ENCODE data around the gene EDA.
"Not testable (repeated sequence)": the region's sequence is repeated elsewhere in the genome, so short reads cannot be mapped to it uniquely, and the experiment has no call there.

EDA gene

GRCh38 chrX:69807400-69807799, 191.5 kb downstream of the EDA start:
- no peaks in the 10 kb centered on the region for H3K36me3 Mint-ChIP-seq (ENCODE audit: low read depth)

GRCh38 chrX:69808375-69808774, 192.5 kb downstream of the EDA start:
- H3K36me3 Mint-ChIP-seq (ENCODE audit: low read depth): no peaks in the 10 kb centered on the region
- ATAC-seq (peak; percentile 86), DNase-seq (no peak)
- no peak overlapping the region for H3K4me3 Mint-ChIP-seq
- peaks cover 3% of the 10 kb centered on the region for H3K9me3 Mint-ChIP-seq
- H3K4me1 Mint-ChIP-seq: peaks cover 22% of the 10 kb centered on the region
- H3K27ac Mint-ChIP-seq: no peak overlapping the region
- no peaks in the 10 kb centered on the region for H3K27me3 Mint-ChIP-seq

More at GRCh38 chrX:69807400-69807799, 191.5 kb downstream of the EDA start:
- no peak for ATAC-seq
- no peak overlapping the region for H3K27ac Mint-ChIP-seq
- H3K4me1 Mint-ChIP-seq: peaks cover 22% of the 10 kb centered on the region
- H3K4me3 Mint-ChIP-seq: no peak overlapping the region
- DNase-seq: no peak
- peaks cover 1% of the 10 kb centered on the region for H3K9me3 Mint-ChIP-seq
- no peaks in the 10 kb centered on the region for H3K27me3 Mint-ChIP-seq

- H3K27ac Mint-ChIP-seq: no peak overlapping the region
- no peak for DNase-seq
- no peak for ATAC-seq
- peaks cover 8% of the 10 kb centered on the region for H3K4me1 Mint-ChIP-seq
- peaks cover 15% of the 10 kb centered on the region for H3K9me3 Mint-ChIP-seq
- H3K27me3 Mint-ChIP-seq: no peaks in the 10 kb centered on the region
- H3K4me3 Mint-ChIP-seq: no peak overlapping the region
- H3K36me3 Mint-ChIP-seq (ENCODE audit: low read depth): no peaks in the 10 kb centered on the region
Measured at GRCh38 chrX:69813677-69814076, 197.8 kb downstream of the EDA start.

- H3K36me3 Mint-ChIP-seq (ENCODE audit: low read depth): no peaks in the 10 kb centered on the region
- H3K4me3 Mint-ChIP-seq: no peak overlapping the region
- H3K27me3 Mint-ChIP-seq: no peaks in the 10 kb centered on the region
- ATAC-seq (no peak), DNase-seq (no peak)
- peaks cover 15% of the 10 kb centered on the region for H3K9me3 Mint-ChIP-seq
- no peak overlapping the region for H3K27ac Mint-ChIP-seq
- H3K4me1 Mint-ChIP-seq: peaks cover 8% of the 10 kb centered on the region
Measured at GRCh38 chrX:69815063-69815462, 199.2 kb downstream of the EDA start.

DNA sequence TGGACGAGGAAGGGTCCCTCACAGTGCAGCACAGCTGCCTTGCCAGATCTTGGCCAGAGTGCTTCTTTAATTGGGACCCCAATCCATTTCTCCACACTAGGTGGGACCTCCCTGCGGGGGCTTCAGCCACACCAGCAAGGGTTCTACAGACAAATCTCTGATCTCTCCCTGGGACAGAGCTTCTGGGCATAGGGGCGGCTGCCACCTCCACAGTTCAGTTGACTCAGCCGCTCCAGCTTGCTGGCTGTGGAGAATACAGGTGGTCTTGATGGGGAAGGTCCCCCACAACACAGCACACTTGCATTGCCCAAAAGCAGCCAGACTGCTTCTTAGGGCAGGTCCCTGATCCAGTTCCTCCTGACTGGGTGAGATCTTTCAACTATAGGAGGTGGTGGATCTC, 199.6 kb downstream of the EDA start:
- ATAC-seq: no peak
- H3K4me1 Mint-ChIP-seq: peaks cover 8% of the 10 kb centered on the region
- no peak for DNase-seq
- H3K27me3 Mint-ChIP-seq: no peaks in the 10 kb centered on the region
- no peaks in the 10 kb centered on the region for H3K36me3 Mint-ChIP-seq (ENCODE audit: low read depth)
- peaks cover 15% of the 10 kb centered on the region for H3K9me3 Mint-ChIP-seq
- no peak overlapping the region for H3K27ac Mint-ChIP-seq
- H3K4me3 Mint-ChIP-seq: no peak overlapping the region

DNA sequence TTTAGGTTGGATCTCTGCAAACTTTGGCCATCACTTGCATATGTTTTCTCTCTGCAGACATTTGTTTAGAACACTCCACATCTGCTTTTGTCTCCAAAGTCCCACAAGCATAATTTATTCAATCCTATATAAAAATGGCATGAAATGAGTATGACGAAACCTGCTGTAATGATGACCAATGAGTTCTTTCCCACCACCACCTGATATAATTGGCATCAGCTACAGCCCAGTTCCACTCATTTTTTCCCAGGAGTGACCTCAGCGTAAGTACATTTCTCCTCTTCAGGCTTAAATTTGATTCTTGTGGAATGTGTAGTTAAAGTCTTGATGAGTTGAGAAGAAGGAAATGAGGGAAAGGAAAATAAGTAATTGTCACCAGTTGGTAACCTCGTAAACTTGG, 228.7 kb downstream of the EDA start:
- H3K27ac Mint-ChIP-seq: no peak overlapping the region
- H3K4me1 Mint-ChIP-seq: no peaks in the 10 kb centered on the region
- H3K36me3 Mint-ChIP-seq (ENCODE audit: low read depth): no peaks in the 10 kb centered on the region
- no peaks in the 10 kb centered on the region for H3K9me3 Mint-ChIP-seq
- H3K27me3 Mint-ChIP-seq: no peaks in the 10 kb centered on the region
- no peak for DNase-seq
- no peak for ATAC-seq
- no peak overlapping the region for H3K4me3 Mint-ChIP-seq

- H3K9me3 Mint-ChIP-seq: peaks cover 27% of the 10 kb centered on the region
- not testable (repeated sequence) for H3K27ac Mint-ChIP-seq; DNase-seq; H3K4me1 Mint-ChIP-seq; ATAC-seq; H3K4me3 Mint-ChIP-seq; H3K27me3 Mint-ChIP-seq; H3K36me3 Mint-ChIP-seq (ENCODE audit: low read depth)
Measured at GRCh38 chrX:69859999-69860398, 244.1 kb downstream of the EDA start.

DNA sequence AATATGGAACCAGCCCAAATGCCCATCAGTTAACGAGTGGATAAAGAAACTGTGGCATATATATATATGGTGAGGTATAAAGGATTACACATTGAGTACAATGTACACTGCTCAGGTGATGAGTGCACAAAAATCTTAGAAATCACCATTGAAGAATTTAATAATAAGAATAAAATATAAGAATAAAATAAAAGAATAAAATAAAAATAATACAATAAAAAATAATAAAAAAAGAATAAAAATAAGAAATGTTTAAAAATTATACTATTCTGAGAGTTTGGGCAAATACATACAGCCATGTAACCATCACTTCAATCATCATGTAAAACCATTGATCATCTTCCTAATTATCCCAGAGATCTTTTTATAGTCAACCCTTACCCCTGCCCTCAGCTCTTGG, 260.3 kb downstream of the EDA start:
- Mint-ChIP-seq H3K27me3 (no peaks in the 10 kb centered on the region), H3K4me3 (no peak overlapping the region), H3K9me3 (no peaks in the 10 kb centered on the region), H3K27ac (no peak overlapping the region), H3K36me3 (ENCODE audit: low read depth) (no peaks in the 10 kb centered on the region), H3K4me1 (no peaks in the 10 kb centered on the region)
- DNase-seq: no peak
- ATAC-seq: no peak

GRCh38 chrX:69884210-69884609, 268.3 kb downstream of the EDA start:
- Mint-ChIP-seq H3K9me3 (peaks cover 16% of the 10 kb centered on the region), H3K36me3 (ENCODE audit: low read depth) (no peaks in the 10 kb centered on the region), H3K27ac (no peak overlapping the region), H3K27me3 (no peaks in the 10 kb centered on the region), H3K4me3 (no peak overlapping the region), H3K4me1 (no peaks in the 10 kb centered on the region)
- ATAC-seq: no peak
- no peak for DNase-seq

DNA sequence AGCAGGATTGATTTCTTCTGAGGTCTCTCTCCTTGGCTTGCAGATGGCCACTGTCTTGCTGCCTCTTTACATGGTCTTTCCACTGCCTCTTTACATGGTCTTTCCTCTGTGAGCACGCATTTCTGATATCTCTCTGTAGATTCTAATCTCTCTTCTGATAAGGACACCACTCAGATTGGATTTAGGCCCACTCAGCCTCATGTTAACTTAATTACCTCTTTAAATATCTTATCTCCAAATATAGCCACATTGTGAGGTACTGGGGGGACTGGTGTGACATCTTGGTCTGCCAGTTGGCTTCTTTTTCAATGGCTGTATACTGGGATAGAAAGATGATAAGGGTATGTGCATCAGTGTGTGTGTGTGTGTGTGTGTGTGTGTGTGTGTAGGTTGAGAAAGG, 280.1 kb downstream of the EDA start:
- Mint-ChIP-seq H3K36me3 (ENCODE audit: low read depth) (no peaks in the 10 kb centered on the region), H3K9me3 (no peaks in the 10 kb centered on the region), H3K27ac (no peak overlapping the region), H3K27me3 (no peaks in the 10 kb centered on the region), H3K4me3 (no peak overlapping the region), H3K4me1 (no peaks in the 10 kb centered on the region)
- ATAC-seq (no peak), DNase-seq (no peak)

DNA sequence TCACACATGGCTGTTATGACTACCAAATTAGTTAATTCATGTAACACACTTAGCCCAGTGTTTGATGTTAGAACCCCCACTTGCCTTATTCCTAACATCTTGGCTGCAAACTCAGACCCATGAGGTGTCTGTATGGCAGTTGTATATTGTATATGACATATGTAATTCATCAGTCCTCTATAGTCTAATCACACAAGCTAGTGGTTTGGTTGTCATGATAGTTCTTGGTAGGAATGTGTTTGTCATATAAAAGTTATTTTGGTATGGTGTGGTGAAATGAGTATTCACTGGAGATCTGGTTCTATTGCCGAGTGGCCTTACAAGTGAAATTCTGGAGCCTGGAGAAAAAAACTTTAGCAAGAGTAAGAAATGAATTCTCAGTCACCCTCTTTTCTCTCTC, 284.6 kb downstream of the EDA start:
- no peaks in the 10 kb centered on the region for H3K4me1 Mint-ChIP-seq
- no peaks in the 10 kb centered on the region for H3K9me3 Mint-ChIP-seq
- no peak for DNase-seq
- no peak overlapping the region for H3K4me3 Mint-ChIP-seq
- H3K27me3 Mint-ChIP-seq: no peaks in the 10 kb centered on the region
- no peaks in the 10 kb centered on the region for H3K36me3 Mint-ChIP-seq (ENCODE audit: low read depth)
- no peak overlapping the region for H3K27ac Mint-ChIP-seq
- no peak for ATAC-seq

- H3K4me1 Mint-ChIP-seq: no peaks in the 10 kb centered on the region
- H3K4me3 Mint-ChIP-seq: no peak overlapping the region
- no peak overlapping the region for H3K27ac Mint-ChIP-seq
- DNase-seq (no peak), ATAC-seq (no peak)
- no peaks in the 10 kb centered on the region for H3K36me3 Mint-ChIP-seq (ENCODE audit: low read depth)
- H3K9me3 Mint-ChIP-seq: no peaks in the 10 kb centered on the region
- no peaks in the 10 kb centered on the region for H3K27me3 Mint-ChIP-seq
Measured at GRCh38 chrX:69906447-69906846, 290.5 kb downstream of the EDA start.

DNA sequence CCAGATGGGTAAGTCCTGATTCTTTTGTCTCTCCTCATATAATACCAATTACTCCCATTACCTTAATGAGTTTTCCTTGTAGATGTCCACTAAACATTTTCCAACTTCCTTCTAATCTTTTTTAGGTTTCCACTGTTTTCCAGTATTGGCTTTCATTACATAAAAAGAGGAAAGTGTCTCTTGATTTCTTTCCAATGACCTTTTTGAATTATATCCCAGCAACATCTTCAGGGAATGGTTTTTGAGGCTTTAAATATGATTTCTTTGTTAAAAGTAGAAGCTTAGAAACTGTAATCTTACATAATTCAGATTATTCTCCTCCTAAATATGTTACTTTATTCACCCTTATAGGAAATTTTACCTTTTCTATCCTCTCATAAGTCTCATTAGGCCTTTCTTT, 298.9 kb downstream of the EDA start:
- no peak overlapping the region for H3K27ac Mint-ChIP-seq
- DNase-seq (no peak), ATAC-seq (no peak)
- no peaks in the 10 kb centered on the region for H3K9me3 Mint-ChIP-seq
- H3K4me1 Mint-ChIP-seq: no peaks in the 10 kb centered on the region
- no peaks in the 10 kb centered on the region for H3K36me3 Mint-ChIP-seq (ENCODE audit: low read depth)
- no peaks in the 10 kb centered on the region for H3K27me3 Mint-ChIP-seq
- H3K4me3 Mint-ChIP-seq: no peak overlapping the region

DNA sequence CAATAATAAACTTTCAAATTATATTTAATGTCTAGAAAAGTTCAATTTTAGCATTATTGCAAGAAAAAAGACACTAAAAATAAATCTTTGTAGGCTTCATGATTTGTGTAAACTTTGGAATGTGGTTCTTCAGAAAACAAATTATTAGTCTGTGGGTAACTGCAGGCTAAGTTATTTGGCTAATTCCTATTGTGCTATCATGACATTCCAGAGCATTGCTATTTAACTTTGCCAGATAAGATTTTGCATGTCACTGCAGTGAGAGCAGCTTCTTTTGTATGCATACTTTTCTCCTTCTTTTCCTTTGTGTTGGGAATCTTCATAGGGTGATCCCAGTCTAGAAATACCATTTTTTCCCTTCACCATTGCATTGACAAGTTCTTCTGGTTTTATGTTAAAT, 303.8 kb downstream of the EDA start:
- Mint-ChIP-seq H3K4me1 (no peaks in the 10 kb centered on the region), H3K9me3 (peaks cover 2% of the 10 kb centered on the region), H3K36me3 (ENCODE audit: low read depth) (no peaks in the 10 kb centered on the region), H3K4me3 (no peak overlapping the region), H3K27ac (no peak overlapping the region), H3K27me3 (no peaks in the 10 kb centered on the region)
- no peak for ATAC-seq
- no peak for DNase-seq

- H3K4me1 Mint-ChIP-seq: no peaks in the 10 kb centered on the region
Measured at GRCh38 chrX:69932323-69932722, 316.4 kb downstream of the EDA start.

DNA sequence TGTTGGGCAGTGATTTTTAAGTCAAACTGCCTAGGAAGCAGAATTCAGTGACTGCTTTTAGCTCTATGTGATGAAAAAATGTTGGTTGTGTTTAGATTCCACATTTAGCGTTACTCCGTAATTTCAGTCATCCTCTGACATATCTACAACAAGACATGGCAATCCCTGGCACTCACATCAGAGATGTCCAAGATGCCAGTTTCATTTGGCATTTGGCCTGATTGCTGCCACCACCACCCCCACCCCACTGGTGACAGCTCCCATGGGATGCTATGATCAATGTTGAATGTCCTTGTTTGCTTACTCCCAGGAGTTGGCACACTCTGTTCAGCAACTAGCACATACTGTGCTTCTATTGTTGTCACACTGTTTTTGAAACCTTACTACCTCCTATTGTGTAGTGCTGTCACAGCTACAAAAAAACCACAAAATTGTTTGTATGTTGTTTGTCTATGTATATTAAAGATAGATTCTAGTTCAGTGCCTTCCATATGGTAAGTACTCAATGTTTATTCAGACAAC, 332.4 kb downstream of the EDA start:
- no peak for DNase-seq
- no peak overlapping the region for H3K27ac Mint-ChIP-seq
- H3K4me3 Mint-ChIP-seq: no peak overlapping the region
- H3K36me3 Mint-ChIP-seq (ENCODE audit: low read depth): peaks cover 2% of the 10 kb centered on the region
- H3K9me3 Mint-ChIP-seq: peaks cover 3% of the 10 kb centered on the region
- ATAC-seq: no peak
- H3K4me1 Mint-ChIP-seq: no peaks in the 10 kb centered on the region
- no peaks in the 10 kb centered on the region for H3K27me3 Mint-ChIP-seq

More at GRCh38 chrX:69932323-69932722, 316.4 kb downstream of the EDA start:
- H3K4me3 Mint-ChIP-seq: no peak overlapping the region
- no peaks in the 10 kb centered on the region for H3K36me3 Mint-ChIP-seq (ENCODE audit: low read depth)
- peaks cover 4% of the 10 kb centered on the region for H3K9me3 Mint-ChIP-seq
- H3K27ac Mint-ChIP-seq: no peak overlapping the region
- peaks cover 1% of the 10 kb centered on the region for H3K27me3 Mint-ChIP-seq
- DNase-seq (no peak), ATAC-seq (no peak)
